ENCODE results near the gene KAT6B.
"Not testable (repeated sequence)": the region's sequence is repeated elsewhere in the genome, so short reads cannot be mapped to it uniquely, and the experiment has no call there.

Gene KAT6B

GRCh38 chr10:74863551-74863950, 37.2 kb downstream of the KAT6B start:
- no peak for DNase-seq

- DNase-seq = peak; percentile 38
Measured at GRCh38 chr10:74867351-74867750, 41.0 kb downstream of the KAT6B start.

- DNase-seq = no peak
Measured at GRCh38 chr10:74868392-74868977, 42.1 kb downstream of the KAT6B start.

- DNase-seq = no peak
Measured at GRCh38 chr10:74869635-74870034, 43.2 kb downstream of the KAT6B start.

GRCh38 chr10:74870191-74870590, 43.8 kb downstream of the KAT6B start:
- DNase-seq = no peak

- DNase-seq = no peak
Measured at GRCh38 chr10:74871595-74872382, 45.4 kb downstream of the KAT6B start.

- no peak for DNase-seq
Measured at GRCh38 chr10:74873803-74874454, 47.5 kb downstream of the KAT6B start.

GRCh38 chr10:74874649-74875048, 48.2 kb downstream of the KAT6B start:
- DNase-seq = no peak

GRCh38 chr10:74875068-74875467, 48.7 kb downstream of the KAT6B start:
- peak; percentile 37 for DNase-seq

- peak; percentile 75 for DNase-seq
Measured at GRCh38 chr10:74875966-74876365, 49.6 kb downstream of the KAT6B start.

GRCh38 chr10:74877054-74877453, 50.7 kb downstream of the KAT6B start:
- DNase-seq = not testable (repeated sequence)

GRCh38 chr10:74877898-74878297, 51.5 kb downstream of the KAT6B start:
- peak; percentile 11 for DNase-seq

- DNase-seq = no peak
Measured at GRCh38 chr10:74880041-74880440, 53.6 kb downstream of the KAT6B start.

- DNase-seq = no peak
Measured at GRCh38 chr10:74881253-74881884, 55.0 kb downstream of the KAT6B start.

- no peak for DNase-seq
Measured at GRCh38 chr10:74882427-74882826, 56.0 kb downstream of the KAT6B start.

GRCh38 chr10:74882831-74883230, 56.4 kb downstream of the KAT6B start:
- DNase-seq = no peak

- DNase-seq = peak; percentile 10
Measured at GRCh38 chr10:74883428-74883827, 57.0 kb downstream of the KAT6B start.

GRCh38 chr10:74887614-74888284, 61.3 kb downstream of the KAT6B start:
- no peak for DNase-seq

- peak; percentile 45 for DNase-seq
Measured at GRCh38 chr10:74888962-74889661, 62.7 kb downstream of the KAT6B start.

GRCh38 chr10:74889662-74889998, 63.2 kb downstream of the KAT6B start:
- DNase-seq = no peak

- no peak for DNase-seq
Measured at GRCh38 chr10:74890460-74890859, 64.1 kb downstream of the KAT6B start.

- DNase-seq = peak; percentile 13
Measured at GRCh38 chr10:74891053-74891452, 64.7 kb downstream of the KAT6B start.

GRCh38 chr10:74892839-74893238, 66.4 kb downstream of the KAT6B start:
- no peak for DNase-seq

Data from NCI-H69 (cell line).